ENCODE data around the gene GRPEL1. TPM values are rescaled to one million over a fixed set of nuclear protein-coding genes. Genes with fewer than 3 reads are reported as not detected.

Gene GRPEL1
- total and polyA plus RNA-seq, 2 of the 4 experiments (the other 2 are of a cell fraction), result 33.0 to 33.9 TPM

- in situ Hi-C loops (cut with MboI; ENCODE audit: low sequenced_read_pairs) (no loop called here), dilution Hi-C loops (cut with HindIII; ENCODE audit: low sequenced_read_pairs, unreplicated experiment) (no loop called here), intact Hi-C loops (cut with micrococcal nuclease) (no loop called here)
- WGBS, 2 experiments (ENCODE audit: extremely low coverage in 2 of 2, insufficient read length in 1 of 2), result 75% methylated on average over 2 of the region's 6 CpGs; no CpG with 5 or more reads in 1 of the 2 experiments
- Histone ChIP-seq H3K27ac (ENCODE audit: insufficient read depth, low read length) (no peak overlapping the region), H3K9me1 (ENCODE audit: insufficient read depth, low read length) (no peaks in the 10 kb centered on the region), H3K79me1 (ENCODE audit: low read depth in 1 of 2, low read length in 2 of 2) (no peaks in the 10 kb centered on the region), H3K4ac (ENCODE audit: low read depth, low read length) (no peak overlapping the region), H3K4me3 (ENCODE audit: insufficient read depth, low read depth, low read length) (no peak overlapping the region), H4K5ac (ENCODE audit: low read depth, low read length) (no peak overlapping the region), H3K9me3 (ENCODE audit: control insufficient read depth, insufficient read depth, low read length) (no peaks in the 10 kb centered on the region), H3K4me2 (ENCODE audit: low read depth, low read length) (no peak overlapping the region), H4K20me1 (ENCODE audit: insufficient read depth, low read length) (no peaks in the 10 kb centered on the region), H2BK120ac (ENCODE audit: low read depth, low read length) (no peak overlapping the region), H2BK5ac (ENCODE audit: low read depth, low read length, poor library complexity, severe bottlenecking) (no peak overlapping the region), H3K56ac (ENCODE audit: extremely low read depth, insufficient read depth, low read length) (no peak overlapping the region), H4K8ac (ENCODE audit: low read depth in 2 of 2, low read length in 2 of 2) (no peak overlapping the region), H2BK15ac (ENCODE audit: low read depth, low read length) (no peak overlapping the region), H3K14ac (replicated peaks; ENCODE audit: low read depth, low read length) (no peak overlapping the region), H2AFZ (replicated peaks; ENCODE audit: low read length, poor library complexity) (no peak overlapping the region), H3K18ac (ENCODE audit: low read depth, low read length) (no peak overlapping the region), H3K9ac (ENCODE audit: low read depth, low read length) (no peak overlapping the region), H3K4me1 (ENCODE audit: control insufficient read depth, insufficient read depth, low read length) (0 out of 2 replicates have a peak, but pooled peaks cover 2% of the 10 kb centered on the region), H4K91ac (ENCODE audit: insufficient read depth, low read depth, low read length) (no peak overlapping the region), H3K27me3 (ENCODE audit: control insufficient read depth, insufficient read depth, low read length) (peaks cover 11% of the 10 kb centered on the region), H2AK9ac (replicated peaks; ENCODE audit: low read depth, low read length, poor library complexity) (no peak overlapping the region), H2BK20ac (ENCODE audit: low read depth, low read length) (no peak overlapping the region), H2AK5ac (ENCODE audit: low read depth, low read length) (no peak overlapping the region), H3K23ac (ENCODE audit: low read depth, low read length) (no peak overlapping the region), H3K36me3 (ENCODE audit: control insufficient read depth, insufficient read depth, low read length) (no peaks in the 10 kb centered on the region)
- no TSS peak for BruUV-seq (replicated peaks)
- ChIA-PET CTCF (no interaction called here), POLR2A (ENCODE audit: unreplicated experiment) (no interaction called here)
- no peak for DNase-seq
- ATAC-seq (ENCODE audit: low read depth), result no peak
- no peak for TF ChIP-seq MAFK (IDR thresholded peaks at IDR 0.05; ENCODE audit: low read depth, low read length)
- no peak for TF ChIP-seq RAD21 (IDR thresholded peaks at IDR 0.05; ENCODE audit: low read length)
- no peak for TF ChIP-seq CEBPB (IDR thresholded peaks at IDR 0.05; ENCODE audit: low read depth, low read length)
- no peak for TF ChIP-seq MXI1 (IDR thresholded peaks at IDR 0.05; ENCODE audit: borderline replicate concordance, low read depth, low read length)
- TF ChIP-seq ELK1 (IDR thresholded peaks at IDR 0.05; ENCODE audit: borderline replicate concordance, low read depth, low read length), result no peak
- no peak for TF ChIP-seq USF2 (IDR thresholded peaks at IDR 0.05; ENCODE audit: low read depth, low read length)
- TF ChIP-seq BHLHE40 (IDR thresholded peaks at IDR 0.05; ENCODE audit: low read depth, low read length), result no peak
- no peak for TF ChIP-seq SMC3 (IDR thresholded peaks at IDR 0.05; ENCODE audit: low read depth, low read length)
- no peak for TF ChIP-seq RFX5 (IDR thresholded peaks at IDR 0.05; ENCODE audit: low read depth, low read length)
- TF ChIP-seq RCOR1 (IDR thresholded peaks at IDR 0.05; ENCODE audit: insufficient replicate concordance, low read length), result no peak
Observed at GRCh38 chr4:7076696-7077082, 8.8 kb upstream of the GRPEL1 start.

Data from IMR-90 (cell line).